ENCODE data around the gene COX20. TPM values are rescaled to one million over a fixed set of nuclear protein-coding genes. Genes with fewer than 3 reads are reported as not detected.

Gene COX20
- total RNA-seq (2022; extraction: Qiagen RNA extraction) = 36.8 to 53.4 TPM (median 47.1 TPM) in 5 replicates

DNA sequence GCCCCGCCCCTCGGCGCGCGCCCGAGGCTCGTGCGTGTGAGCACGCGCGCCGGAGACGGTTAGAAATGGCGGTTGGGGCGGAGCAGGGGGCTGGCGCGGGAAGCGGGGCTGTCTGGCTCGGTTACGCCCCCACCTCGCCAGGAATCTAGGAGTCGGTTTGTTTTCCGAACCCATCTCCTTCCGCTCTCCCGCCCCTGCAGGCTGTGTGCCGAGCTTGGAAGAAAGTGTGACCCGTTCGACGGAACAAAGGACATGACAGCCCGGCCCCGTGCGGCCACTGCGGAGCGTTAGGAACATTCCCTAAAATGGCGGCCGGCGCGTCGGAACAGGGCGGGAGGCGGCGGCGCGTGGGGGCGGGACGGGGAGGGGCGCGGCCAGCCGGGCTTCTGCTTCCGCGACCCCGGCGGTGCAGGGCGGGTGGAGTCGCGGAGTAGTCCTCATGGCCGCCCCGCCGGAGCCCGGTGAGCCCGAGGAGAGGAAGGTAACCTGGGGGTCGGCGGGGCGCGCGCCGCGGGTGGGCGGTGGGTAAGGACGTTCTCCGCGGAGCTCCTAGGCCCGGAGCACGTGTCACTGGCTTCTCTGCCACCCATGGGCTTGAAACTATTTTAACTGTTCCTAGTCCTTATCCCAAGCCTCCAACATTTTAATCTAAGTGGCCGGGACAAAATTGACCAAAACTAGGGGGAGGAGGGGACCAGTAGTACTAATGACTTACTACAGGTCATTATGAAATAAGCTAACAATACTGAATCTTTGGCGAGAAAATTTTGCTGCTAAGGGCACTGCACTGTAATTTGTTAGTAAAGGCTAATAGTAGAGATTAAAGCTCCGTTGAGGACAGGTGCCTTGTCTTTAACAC, at the start of gene COX20:
Gene COX20, plus strand, starts transcription at position 383 of the 859 bp plus-strand sequence. Its CDS starts 57 bp downstream, at position 440.

GRCh38 chr1:244864253-244865027, 29.0 kb downstream of the COX20 start, which contains the start of gene HNRNPU:
HNRNPU (minus strand) TSS chr1:244864543; CDS start chr1:244864307, 236 bp downstream.

Other genes starting within 250 kb of the COX20 start
- gene DESI2, start 182.5 kb upstream of the COX20 start, total RNA-seq (2022; extraction: Qiagen RNA extraction) = 25.1 to 34.3 TPM (median 29.7 TPM) in 5 replicates
- 311 to 471 TPM (median 332 TPM) in 5 replicates for gene HNRNPU, start 28.9 kb downstream of the COX20 start, total RNA-seq (2022; extraction: Qiagen RNA extraction)